K562 (cell line): ENCODE data around the gene XRCC5. TPM values are rescaled to one million over a fixed set of nuclear protein-coding genes. Genes with fewer than 3 reads are reported as not detected.

Source experiments
- CBX5 ChIP-seq: IDR thresholded peaks from 2 replicates; pipeline ENCODE4 v1.6.1; 2014; ENCODE audit warnings: low read depth, borderline replicate concordance
- CEBPG ChIP-seq, 3 experiments: fragments of 200-800 bp in 1 of 3; sonication (Bioruptor generic) in 1 of 3; sonication (generic) in 1 of 3; formaldehyde crosslinking in 1 of 3; IDR thresholded peaks in 2 of 3; conservative IDR thresholded peaks in 1 of 3; 2 replicates each; pipeline versions ENCODE4 v1.6.1 to v1.8.0; 2016 to 2022; ENCODE audit warnings: missing compliant biosample characterization in 2 of 3, missing genetic modification characterization in 2 of 3, mild to moderate bottlenecking in 1 of 3, missing genetic modification reagents in 1 of 3
- CHD4 ChIP-seq: fragments of 200-600 bp; sonication (generic); IDR thresholded peaks from 3 replicates; pipeline ENCODE4 v1.6.1; 2012; ENCODE audit warnings: low read depth, mild to moderate bottlenecking, mixed read lengths, low read length, inconsistent platforms; ENCODE audit not compliant: insufficient read depth, insufficient replicate concordance, poor library complexity, severe bottlenecking
- CREB3L1 ChIP-seq: fragments of 450-650 bp; IDR thresholded peaks from 2 replicates; pipeline ENCODE4 v1.6.1; 2014; ENCODE audit warnings: low read depth, mild to moderate bottlenecking, moderate library complexity, borderline replicate concordance
- FOXK2 ChIP-seq, 2 experiments: fragments of 450-650 bp; IDR thresholded peaks in 1 of 2; conservative IDR thresholded peaks in 1 of 2; 2 replicates each; pipeline ENCODE4 v1.6.1; 2016; ENCODE audit warnings: low read depth in 2 of 2, mild to moderate bottlenecking in 1 of 2
- HMG20B ChIP-seq: fragments of 250-450 bp; sonication (Bioruptor Pico); IDR thresholded peaks from 2 replicates; pipeline ENCODE4 v1.5.0; 2021; ENCODE audit warnings: mild to moderate bottlenecking
- HMGN3 ChIP-seq: IDR thresholded peaks from 2 replicates; pipeline ENCODE4 v1.6.1; 2011; ENCODE audit warnings: borderline replicate concordance, low read depth, mild to moderate bottlenecking, mixed read lengths, low read length; ENCODE audit not compliant: insufficient read length; ENCODE audit errors: extremely low read depth
- JUNB ChIP-seq: fragments of 450-650 bp; formaldehyde crosslinking; conservative IDR thresholded peaks from 2 replicates; pipeline ENCODE4 v1.4.0; 2020; ENCODE audit warnings: mild to moderate bottlenecking
- MBD2 ChIP-seq: sonication (generic); IDR thresholded peaks from 2 replicates; pipeline ENCODE4 v1.6.1; 2016; ENCODE audit warnings: low read depth, borderline replicate concordance
- MCM2 ChIP-seq: fragments of 450-650 bp; IDR thresholded peaks from 2 replicates; pipeline ENCODE4 v1.6.1; 2017; ENCODE audit warnings: low read depth, mild to moderate bottlenecking
- NFRKB ChIP-seq: fragments of 450-650 bp; IDR thresholded peaks from 2 replicates; pipeline ENCODE4 v1.6.1; 2016; ENCODE audit warnings: low read depth
- NFYB ChIP-seq: IDR thresholded peaks from 2 replicates; pipeline ENCODE4 v1.6.1; 2011; ENCODE audit warnings: mild to moderate bottlenecking, moderate library complexity; ENCODE audit not compliant: insufficient read length; ENCODE audit errors: extremely low read depth
- NONO ChIP-seq, 2 experiments: fragments of 200-400 bp in 1 of 2; fragments of 450-650 bp in 1 of 2; formaldehyde crosslinking in 1 of 2; IDR thresholded peaks; 2 replicates each; pipeline ENCODE4 v1.6.1; 2017; ENCODE audit warnings: low read depth in 2 of 2, mild to moderate bottlenecking in 2 of 2, moderate library complexity in 2 of 2, low read length in 1 of 2
- NR2C2 ChIP-seq, 2 experiments: fragments of 200-800 bp in 1 of 2; sonication (Bioruptor generic) in 1 of 2; sonication (generic) in 1 of 2; formaldehyde crosslinking in 1 of 2; IDR thresholded peaks; 2 replicates each; pipeline versions ENCODE4 v1.6.1 to v1.8.0; 2016 to 2022; ENCODE audit warnings: mild to moderate bottlenecking in 1 of 2, missing compliant biosample characterization in 1 of 2, missing genetic modification characterization in 1 of 2, missing genetic modification reagents in 1 of 2
- SNIP1 ChIP-seq: fragments of 450-650 bp; IDR thresholded peaks from 2 replicates; pipeline ENCODE4 v1.7.1; 2017; ENCODE audit warnings: low read depth, mild to moderate bottlenecking
- SUPT5H ChIP-seq: fragments of 450-650 bp; IDR thresholded peaks from 2 replicates; pipeline ENCODE4 v1.6.1; 2016
- TAF9B ChIP-seq: fragments of 450-650 bp; IDR thresholded peaks from 2 replicates; pipeline ENCODE4 v1.6.1; 2018; ENCODE audit warnings: mild to moderate bottlenecking; ENCODE audit not compliant: partially characterized antibody
- U2AF2 ChIP-seq: fragments of 200-400 bp; formaldehyde crosslinking; optimal IDR thresholded peaks from 2 replicates; pipeline ENCODE3; 2017; ENCODE audit warnings: low read depth, mild to moderate bottlenecking, low read length
- ZBTB26 ChIP-seq: fragments of 450-650 bp; formaldehyde crosslinking; IDR thresholded peaks from 2 replicates; pipeline ENCODE4 v1.4.0; 2022; ENCODE audit warnings: missing genetic modification characterization
- ZNF134 ChIP-seq: fragments of 250-450 bp; sonication (Bioruptor Pico); conservative IDR thresholded peaks from 2 replicates; pipeline ENCODE4 v1.4.0; 2020
- ZNF232 ChIP-seq: sonication (generic); formaldehyde crosslinking; IDR thresholded peaks from 2 replicates; pipeline ENCODE4 v1.8.0; 2022; ENCODE audit warnings: mild to moderate bottlenecking, missing genetic modification reagents
- ZNF347 ChIP-seq: fragments of 450-650 bp; formaldehyde crosslinking; IDR thresholded peaks from 2 replicates; pipeline ENCODE4 v1.4.0; 2020; ENCODE audit warnings: low read depth, mild to moderate bottlenecking, moderate library complexity
- ZNF696 ChIP-seq: fragments of 250-450 bp; sonication (Bioruptor Pico); conservative IDR thresholded peaks from 2 replicates; pipeline ENCODE4 v1.4.0; 2020; ENCODE audit warnings: mild to moderate bottlenecking, moderate library complexity
- polyA plus RNA-seq, 8 experiments: library from polyadenylated mRNA; depleted of rRNA in 4 of 8; stranded (reverse) in 5 of 8; unstranded in 3 of 8; fragments of >200 nt; fragmentation: Nextera tagmentation in 2 of 8; fragmentation: Illumina TruSeq in 1 of 8; extraction: Ambion mirVana in 2 of 8; extraction: Trizol in 1 of 8; gene quantifications; 2 replicates each; pipeline versions ENCODE4 v1.2.1 to v1.2.3, GENCODE V29; 2011 to 2014; ENCODE audit warnings: inconsistent platforms in 1 of 8, missing spikeins in 1 of 8
- total RNA-seq, 7 experiments: library from RNA; depleted of rRNA in 6 of 7; stranded (reverse); fragments of >200 nt in 6 of 7; fragmentation: Illumina TruSeq in 2 of 7; extraction: Trizol in 2 of 7; gene quantifications; 2 replicates each; pipeline versions ENCODE4 v1.2.1 to v1.2.3, GENCODE V29; 2011 to 2021; ENCODE audit warnings: low replicate concordance in 1 of 7
- TF ChIP-seq, protein P1 (sequence below): fragments of 250-450 bp; sonication (Bioruptor Pico); IDR thresholded peaks from 2 replicates; pipeline ENCODE4 v1.5.0; 2020; ENCODE audit warnings: mild to moderate bottlenecking
- TF ChIP-seq, protein P2 (sequence below): fragments of 450-650 bp; IDR thresholded peaks from one replicate; pipeline ENCODE4 v1.6.1; 2018; ENCODE audit warnings: mild to moderate bottlenecking, moderate library complexity; ENCODE audit not compliant: partially characterized antibody

XRCC5 gene
- total and polyA plus RNA-seq, 9 of the 15 experiments (the other 6 are each of a cell fraction or from before 2014, with no cell fraction given), result 168 to 551 (median 297) TPM

DNA sequence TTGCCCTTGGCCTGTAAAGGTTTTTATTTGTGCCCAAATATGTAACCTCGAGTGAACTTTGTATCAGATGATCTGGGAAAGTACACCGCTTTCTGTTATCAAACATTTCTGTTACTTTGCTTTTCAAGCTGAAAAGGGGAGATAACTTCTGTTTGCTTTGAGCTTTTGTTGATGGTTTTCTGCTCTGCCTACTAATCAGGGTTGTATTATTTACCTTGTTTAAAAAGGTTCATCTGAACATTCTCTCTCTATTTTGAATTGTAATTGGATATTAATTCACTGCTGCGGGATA lies 79.4 kb downstream of the XRCC5 start (continued):
- no peak for TF ChIP-seq ZBTB26 (CRISPR knock-in tag)
- no peak for TF ChIP-seq NFYB
- no peak for TF ChIP-seq ZNF347
- TF ChIP-seq, protein P1, sequence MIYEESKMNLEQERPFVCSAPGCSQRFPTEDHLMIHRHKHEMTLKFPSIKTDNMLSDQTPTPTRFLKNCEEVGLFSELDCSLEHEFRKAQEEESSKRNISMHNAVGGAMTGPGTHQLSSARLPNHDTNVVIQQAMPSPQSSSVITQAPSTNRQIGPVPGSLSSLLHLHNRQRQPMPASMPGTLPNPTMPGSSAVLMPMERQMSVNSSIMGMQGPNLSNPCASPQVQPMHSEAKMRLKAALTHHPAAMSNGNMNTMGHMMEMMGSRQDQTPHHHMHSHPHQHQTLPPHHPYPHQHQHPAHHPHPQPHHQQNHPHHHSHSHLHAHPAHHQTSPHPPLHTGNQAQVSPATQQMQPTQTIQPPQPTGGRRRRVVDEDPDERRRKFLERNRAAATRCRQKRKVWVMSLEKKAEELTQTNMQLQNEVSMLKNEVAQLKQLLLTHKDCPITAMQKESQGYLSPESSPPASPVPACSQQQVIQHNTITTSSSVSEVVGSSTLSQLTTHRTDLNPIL (CRISPR knock-in tag), result no peak
- no peak for TF ChIP-seq ZNF134 (CRISPR knock-in tag)
- no peak for TF ChIP-seq ZNF232 (CRISPR knock-in tag)
- no peak for TF ChIP-seq U2AF2
- no peak for TF ChIP-seq TAF9B
- TF ChIP-seq NFRKB, result no peak
- no peak for TF ChIP-seq JUNB (CRISPR knock-in tag)
- TF ChIP-seq CBX5, result no peak
- no peak for TF ChIP-seq SNIP1
- no peak for TF ChIP-seq CEBPG (CRISPR knock-in tag; IDR thresholded peaks at IDR 0.05)
- no peak; a peak in 1 of 4 replicates for TF ChIP-seq CEBPG (tag; conservative IDR thresholded peaks at IDR 0.05 in 1 of 2, IDR thresholded peaks at IDR 0.05 in 1 of 2)
- no peak for TF ChIP-seq NONO (IDR thresholded peaks at IDR 0.05; ENCODE audit: low read depth in 2 of 2, low read length in 1 of 2)
- no peak for TF ChIP-seq MBD2
- no peak for TF ChIP-seq HMGN3
- no peak for TF ChIP-seq MCM2
- TF ChIP-seq, protein P2, sequence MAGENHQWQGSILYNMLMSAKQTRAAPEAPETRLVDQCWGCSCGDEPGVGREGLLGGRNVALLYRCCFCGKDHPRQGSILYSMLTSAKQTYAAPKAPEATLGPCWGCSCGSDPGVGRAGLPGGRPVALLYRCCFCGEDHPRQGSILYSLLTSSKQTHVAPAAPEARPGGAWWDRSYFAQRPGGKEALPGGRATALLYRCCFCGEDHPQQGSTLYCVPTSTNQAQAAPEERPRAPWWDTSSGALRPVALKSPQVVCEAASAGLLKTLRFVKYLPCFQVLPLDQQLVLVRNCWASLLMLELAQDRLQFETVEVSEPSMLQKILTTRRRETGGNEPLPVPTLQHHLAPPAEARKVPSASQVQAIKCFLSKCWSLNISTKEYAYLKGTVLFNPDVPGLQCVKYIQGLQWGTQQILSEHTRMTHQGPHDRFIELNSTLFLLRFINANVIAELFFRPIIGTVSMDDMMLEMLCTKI, result no peak
- TF ChIP-seq ZNF696 (CRISPR knock-in tag), result no peak
- TF ChIP-seq NR2C2 (CRISPR knock-in tag; IDR thresholded peaks at IDR 0.05), result no peak
- no peak for TF ChIP-seq NR2C2 (tag; IDR thresholded peaks at IDR 0.05)
- TF ChIP-seq CREB3L1, result no peak
- peak in 1 of 2 experiments; percentile 32; a peak in 1 of 4 replicates for TF ChIP-seq FOXK2 (conservative IDR thresholded peaks at IDR 0.05 in 1 of 2, IDR thresholded peaks at IDR 0.05 in 1 of 2; ENCODE audit: low read depth in 2 of 2)
- no peak for TF ChIP-seq CHD4
- TF ChIP-seq SUPT5H, result no peak
- no peak for TF ChIP-seq HMG20B
